Hepatocyte (in vitro differentiated cells): Measurements from ENCODE around the gene ISX. TPM values are rescaled to one million over a fixed set of nuclear protein-coding genes. Genes with fewer than 3 reads are reported as not detected.

ENCODE experiments used
- DNase-seq: peaks from one replicate; pipeline ENCODE4 v3.0.0-alpha.2; 2016; ENCODE audit warnings: low spot score
- H2AFZ ChIP-seq: fragments of 200-600 bp; sonication (generic); 2 replicates; pipeline ENCODE4 v1.6.0; 2016; ENCODE audit warnings: antibody characterized with exemption, mild to moderate bottlenecking
- H3K27ac ChIP-seq: fragments of 200-600 bp; sonication (generic); 2 replicates; pipeline ENCODE4 v1.5.1; 2016; ENCODE audit warnings: mild to moderate bottlenecking
- H3K27me3 ChIP-seq: fragments of 200-600 bp; sonication (generic); 2 replicates; pipeline ENCODE4 v1.6.1; 2016
- H3K36me3 ChIP-seq: fragments of 200-600 bp; sonication (generic); replicated peaks from 2 replicates; pipeline ENCODE4 v1.5.1; 2016; ENCODE audit warnings: low read depth; ENCODE audit not compliant: insufficient read depth
- H3K4me1 ChIP-seq: fragments of 200-600 bp; sonication (generic); 2 replicates; pipeline ENCODE4 v1.5.1; 2016; ENCODE audit warnings: mild to moderate bottlenecking, moderate library complexity; ENCODE audit not compliant: insufficient read depth
- H3K4me2 ChIP-seq: fragments of 200-600 bp; sonication (generic); 2 replicates; pipeline ENCODE4 v1.6.0; 2016
- H3K4me3 ChIP-seq: fragments of 200-600 bp; sonication (generic); 2 replicates; pipeline ENCODE4 v1.5.1; 2016; ENCODE audit warnings: mild to moderate bottlenecking
- H3K79me2 ChIP-seq: fragments of 200-600 bp; sonication (generic); 2 replicates; pipeline ENCODE4 v1.6.0; 2017; ENCODE audit warnings: mild to moderate bottlenecking
- H3K9me2 ChIP-seq: fragments of 200-600 bp; sonication (generic); replicated peaks from 2 replicates; pipeline ENCODE4 v1.6.0; 2017; ENCODE audit warnings: mild to moderate bottlenecking; ENCODE audit not compliant: insufficient read depth
- H3K9me3 ChIP-seq: fragments of 200-600 bp; sonication (generic); 2 replicates; pipeline ENCODE4 v1.5.1; 2016; ENCODE audit warnings: low read depth, mild to moderate bottlenecking
- H4K20me1 ChIP-seq: fragments of 200-600 bp; sonication (generic); 2 replicates; pipeline ENCODE4 v1.6.0; 2016; ENCODE audit warnings: mild to moderate bottlenecking; ENCODE audit not compliant: insufficient read depth, poor library complexity, severe bottlenecking
- CTCF ChIP-seq: fragments of 200-600 bp; sonication (generic); IDR thresholded peaks from 2 replicates; pipeline ENCODE4 v1.5.1; 2016; ENCODE audit warnings: antibody characterized with exemption, mild to moderate bottlenecking; ENCODE audit not compliant: poor library complexity
- EZH2 ChIP-seq: fragments of 200-600 bp; sonication (generic); IDR thresholded peaks from 2 replicates; pipeline ENCODE4 v1.6.1; 2016; ENCODE audit warnings: antibody characterized with exemption, mild to moderate bottlenecking, borderline replicate concordance
- EZH2phosphoT487 ChIP-seq: fragments of 200-600 bp; sonication (generic); IDR thresholded peaks from one replicate; pipeline ENCODE4 v1.6.1; 2018; ENCODE audit warnings: antibody characterized with exemption, mild to moderate bottlenecking, low read depth, moderate library complexity; ENCODE audit not compliant: unreplicated experiment, severe bottlenecking
- WGBS: methylation state at CpG from one replicate; pipeline ENCODE4 v1.1.6; 2016; ENCODE audit warnings: low lambda C conversion rate; ENCODE audit errors: missing lambda C conversion rate; 5-methylcytosine and 5-hydroxymethylcytosine counted together
- polyA plus RNA-seq: library from polyadenylated mRNA; unstranded; fragments of >200 nt; fragmentation: Nextera tagmentation; extraction: Ambion mirVana; gene quantifications from 2 replicates; pipeline ENCODE4 v1.2.1, GENCODE V29; 2016
- total RNA-seq: library from RNA; depleted of rRNA; stranded (reverse); fragments of >200 nt; gene quantifications from 2 replicates; pipeline ENCODE4 v1.2.3, GENCODE V29; 2014

The ISX gene
- total and polyA plus RNA-seq, 2 experiments from 2014 or later: 20.6 to 29.8 TPM

- no peak overlapping the region for H3K27ac ChIP-seq
- H3K36me3 ChIP-seq: no peaks in the 10 kb centered on the region
Measured at GRCh38 chr22:35056486-35056885, 9.5 kb upstream of the ISX start.

GRCh38 chr22:35057155-35057554 lies 8.8 kb upstream of the ISX start:
- Histone ChIP-seq H2AFZ (no peak overlapping the region), H3K9me2 (no peaks in the 10 kb centered on the region), H3K27ac (no peak overlapping the region), H3K4me1 (no peaks in the 10 kb centered on the region), H3K4me2 (no peak overlapping the region), H4K20me1 (no peaks in the 10 kb centered on the region), H3K9me3 (no peaks in the 10 kb centered on the region), H3K4me3 (no peak overlapping the region), H3K27me3 (no peaks in the 10 kb centered on the region), H3K79me2 (no peaks in the 10 kb centered on the region), H3K36me3 (no peaks in the 10 kb centered on the region)
- 95% methylated on average over 1 of the region's 1 CpG for WGBS
- TF ChIP-seq CTCF: no peak
- TF ChIP-seq EZH2phosphoT487: no peak
- no peak for TF ChIP-seq EZH2
- DNase-seq: no peak

More at GRCh38 chr22:35056486-35056885, 9.5 kb upstream of the ISX start:
- Histone ChIP-seq H3K9me2 (no peaks in the 10 kb centered on the region), H3K4me3 (no peak overlapping the region), H4K20me1 (no peaks in the 10 kb centered on the region), H3K27me3 (no peaks in the 10 kb centered on the region), H3K4me2 (no peak overlapping the region), H2AFZ (no peak overlapping the region), H3K79me2 (no peaks in the 10 kb centered on the region), H3K4me1 (no peaks in the 10 kb centered on the region), H3K9me3 (no peaks in the 10 kb centered on the region)
- no peak for DNase-seq
- no peak for TF ChIP-seq EZH2
- no peak for TF ChIP-seq EZH2phosphoT487
- no peak for TF ChIP-seq CTCF

- Histone ChIP-seq H3K27me3 (no peaks in the 10 kb centered on the region), H3K4me3 (no peak overlapping the region), H3K79me2 (no peaks in the 10 kb centered on the region), H3K36me3 (no peaks in the 10 kb centered on the region), H3K9me2 (no peaks in the 10 kb centered on the region), H3K9me3 (no peaks in the 10 kb centered on the region), H4K20me1 (no peaks in the 10 kb centered on the region), H3K4me2 (no peak overlapping the region), H3K27ac (no peak overlapping the region), H2AFZ (no peak overlapping the region), H3K4me1 (no peaks in the 10 kb centered on the region)
- WGBS: 97% methylated on average over 3 of the region's 3 CpGs
- TF ChIP-seq CTCF (no peak), EZH2 (no peak), EZH2phosphoT487 (no peak)
- DNase-seq: no peak
Measured at GRCh38 chr22:35059632-35060031, 6.3 kb upstream of the ISX start.

- Histone ChIP-seq H3K4me2 (peak overlapping the region; percentile 61), H3K27ac (peak overlapping the region; percentile 90)
- WGBS: 57% methylated on average over 1 of the region's 1 CpG
Measured at GRCh38 chr22:35064664-35065063, 1.3 kb upstream of the ISX start.

More at GRCh38 chr22:35064664-35065063, 1.3 kb upstream of the ISX start:
- no peak overlapping the region for H2AFZ ChIP-seq
- H3K4me3 ChIP-seq: no peak overlapping the region
- peaks cover 34% of the 10 kb centered on the region for H3K79me2 ChIP-seq
- peak; percentile 86 for DNase-seq
- no peaks in the 10 kb centered on the region for H3K9me2 ChIP-seq
- TF ChIP-seq EZH2phosphoT487: no peak
- TF ChIP-seq EZH2: no peak
- no peak for TF ChIP-seq CTCF
- H4K20me1 ChIP-seq: peaks cover 5% of the 10 kb centered on the region
- no peaks in the 10 kb centered on the region for H3K27me3 ChIP-seq
- H3K36me3 ChIP-seq: no peaks in the 10 kb centered on the region
- H3K9me3 ChIP-seq: no peaks in the 10 kb centered on the region
- H3K4me1 ChIP-seq: peaks cover 8% of the 10 kb centered on the region
